K562 (cell line): ENCODE measurements around the gene KSR2. TPM values are rescaled to one million over a fixed set of nuclear protein-coding genes. Genes with fewer than 3 reads are reported as not detected.
A peak's percentile ranks its signal among the peaks of the same experiment; 100 is the strongest.

Source experiments
- ATAC-seq: fragments of 200-7000 bp; cut with Tn5 transposase; 3 replicates; pipeline ENCODE4 v1.9.1; 2020; ENCODE audit warnings: moderate library complexity
- BruUV-seq: library from RNA; stranded (reverse); fragments of 400-500 nt; replicated peaks from 2 replicates; lab custom pipeline; 2021; lab: Mats Ljungman, UMichigan
- CTCF ChIA-PET: fragments of 300-600 bp; formaldehyde crosslinking; extraction: SDS; loops from one replicate; lab custom pipeline; 2021; ENCODE audit warnings: low intra/inter-chr PET ratio; lab: Yijun Ruan, JAX
- POLR2A ChIA-PET: fragments of 300-600, 350-650 bp; sonication (Branson Sonifier 250); formaldehyde crosslinking; extraction: SDS; loops from one replicate; lab custom pipeline; 2021; ENCODE audit warnings: antibody characterized with exemption, inconsistent platforms; lab: Yijun Ruan, JAX
- DNase-seq, 4 experiments: peaks; one replicate each; pipeline versions ENCODE4 v3.0.0 to v3.0.0-alpha.2; 2011 to 2018; ENCODE audit warnings: low spot score in 3 of 4, mixed read lengths in 3 of 4; ENCODE audit errors: extremely low read depth in 1 of 4
- FAIRE-seq: peaks from 2 replicates; lab custom pipeline; 2011; peaks lifted over from hg19 to GRCh38; lab: Jason Lieb, UNC
- H2AFZ ChIP-seq: 2 replicates; pipeline ENCODE4 v1.6.0; 2011; ENCODE audit warnings: low read depth, low read length, control low read depth, inconsistent platforms
- H3K27ac ChIP-seq: fragments of 200-600 bp; 3 replicates; pipeline ENCODE4 v1.8.0; 2011; ENCODE audit warnings: low read depth, mild to moderate bottlenecking, control low read depth, inconsistent platforms, low read length, moderate library complexity, mixed read lengths; ENCODE audit errors: extremely low read depth
- H3K27me3 ChIP-seq, 2 experiments: fragments of 300-600 bp in 1 of 2; 2 replicates in 1 of 2; 3 replicates in 1 of 2; pipeline versions ENCODE4 v1.6.0 to v1.8.0; 2011; ENCODE audit warnings: inconsistent platforms in 2 of 2, low read length in 2 of 2, mild to moderate bottlenecking in 1 of 2, mixed read lengths in 1 of 2, moderate library complexity in 1 of 2; ENCODE audit not compliant: control insufficient read depth in 2 of 2, insufficient read depth in 2 of 2
- H3K36me3 ChIP-seq: fragments of 300-600 bp; 3 replicates; pipeline ENCODE4 v1.8.0; 2011; ENCODE audit warnings: mild to moderate bottlenecking, low read length, inconsistent platforms; ENCODE audit not compliant: control insufficient read depth, insufficient read depth
- H3K4me1 ChIP-seq, 2 experiments: fragments of 200-600 bp in 1 of 2; replicated peaks in 1 of 2; 2 replicates in 1 of 2; 3 replicates in 1 of 2; pipeline versions ENCODE4 v1.5.1 to v1.8.0; 2011; ENCODE audit warnings: inconsistent platforms in 2 of 2, low read length in 2 of 2, mild to moderate bottlenecking in 1 of 2, mixed read lengths in 1 of 2, moderate library complexity in 1 of 2; ENCODE audit not compliant: control insufficient read depth in 2 of 2, insufficient read depth in 2 of 2
- H3K4me2 ChIP-seq: 2 replicates; pipeline ENCODE4 v1.6.1; 2011; ENCODE audit warnings: low read length, control low read depth, inconsistent platforms, mixed read lengths; ENCODE audit not compliant: insufficient read depth
- H3K4me3 ChIP-seq: fragments of 200-600 bp; sonication (generic), shearing (Covaris generic); 2 replicates; pipeline ENCODE4 v1.5.1; 2016; ENCODE audit warnings: control low read depth, inconsistent platforms
- H3K79me2 ChIP-seq: fragments of 200-600 bp; 3 replicates; pipeline ENCODE4 v1.8.0; 2011; ENCODE audit warnings: low read length, inconsistent platforms; ENCODE audit not compliant: control insufficient read depth, insufficient read depth
- H3K9ac ChIP-seq, 2 experiments: 2 replicates each; pipeline versions ENCODE4 v1.6.0 to v1.6.1; 2011; ENCODE audit warnings: low read depth in 2 of 2, low read length in 2 of 2, control low read depth in 1 of 2, inconsistent platforms in 1 of 2, mild to moderate bottlenecking in 1 of 2, mixed read lengths in 1 of 2; ENCODE audit not compliant: insufficient read depth in 1 of 2
- H3K9me1 ChIP-seq: one replicate; pipeline ENCODE4 v1.6.0; 2011; ENCODE audit warnings: inconsistent platforms, mild to moderate bottlenecking, low read length, moderate library complexity; ENCODE audit not compliant: control insufficient read depth, insufficient read depth
- H3K9me3 ChIP-seq: replicated peaks from 2 replicates; pipeline ENCODE4 v1.5.1; 2011; ENCODE audit warnings: low read depth, low read length, inconsistent platforms; ENCODE audit not compliant: control insufficient read depth, insufficient read depth
- H4K20me1 ChIP-seq: replicated peaks from 2 replicates; pipeline ENCODE4 v1.6.1; 2011; ENCODE audit warnings: low read length, inconsistent platforms, mixed read lengths; ENCODE audit not compliant: control insufficient read depth, insufficient read depth
- CBX3 ChIP-seq, 2 experiments: IDR thresholded peaks; 1 replicate in 1 of 2; 2 replicates in 1 of 2; pipeline ENCODE4 v1.6.1; 2012; ENCODE audit warnings: inconsistent platforms in 2 of 2, low read length in 2 of 2, borderline replicate concordance in 1 of 2, control low read depth in 1 of 2
- FOXJ2 ChIP-seq: fragments of 200-800 bp; sonication (Bioruptor generic); IDR thresholded peaks from 2 replicates; pipeline ENCODE4 v1.6.1; 2016; ENCODE audit warnings: missing genetic modification characterization, missing compliant biosample characterization
- POLR2AphosphoS5 ChIP-seq: IDR thresholded peaks from 2 replicates; pipeline ENCODE4 v1.6.1; 2011; ENCODE audit warnings: mild to moderate bottlenecking, low read depth, low read length, moderate library complexity; ENCODE audit not compliant: control insufficient read depth, insufficient read depth
- WGBS: fragments of 100-300 bp; shearing (Covaris generic); methylation state at CpG from one replicate; pipeline ENCODE4 v1.1.6; 2016; ENCODE audit warnings: low coverage, mixed read lengths; ENCODE audit not compliant: insufficient coverage; ENCODE audit errors: missing lambda C conversion rate; 5-methylcytosine and 5-hydroxymethylcytosine counted together
- in situ Hi-C: fragments of 300-500 bp; cut with MboI; formaldehyde crosslinking; loops from 4 replicates; pipeline ENCODE4 v1.15.0; 2018; ENCODE audit warnings: inconsistent platforms, mixed read lengths
- intact Hi-C: fragments of 100-400 bp; cut with micrococcal nuclease; formaldehyde crosslinking; loops from 2 replicates; pipeline ENCODE4 v1.14.2; 2022
- polyA plus RNA-seq, 8 experiments: library from polyadenylated mRNA; depleted of rRNA in 4 of 8; stranded (reverse) in 5 of 8; unstranded in 3 of 8; fragments of >200 nt; fragmentation: Nextera tagmentation in 2 of 8; fragmentation: Illumina TruSeq in 1 of 8; extraction: Ambion mirVana in 2 of 8; extraction: Trizol in 1 of 8; gene quantifications; 2 replicates each; pipeline versions ENCODE4 v1.2.1 to v1.2.3, GENCODE V29; 2011 to 2014; ENCODE audit warnings: inconsistent platforms in 1 of 8, missing spikeins in 1 of 8
- total RNA-seq, 7 experiments: library from RNA; depleted of rRNA in 6 of 7; stranded (reverse); fragments of >200 nt in 6 of 7; fragmentation: Illumina TruSeq in 2 of 7; extraction: Trizol in 2 of 7; gene quantifications; 2 replicates each; pipeline versions ENCODE4 v1.2.1 to v1.2.3, GENCODE V29; 2011 to 2021; ENCODE audit warnings: low replicate concordance in 1 of 7
- TF ChIP-seq, protein P1 (sequence below), 3 experiments: IDR thresholded peaks in 2 of 3; conservative IDR thresholded peaks in 1 of 3; 2 replicates each; pipeline ENCODE4 v1.5.1; 2011 to 2012; ENCODE audit warnings: low read length in 3 of 3, mild to moderate bottlenecking in 3 of 3, control low read depth in 2 of 3, improper control_type of control experiment in 1 of 3, inconsistent platforms in 1 of 3, low read depth in 1 of 3, mixed read lengths in 1 of 3, moderate library complexity in 1 of 3; ENCODE audit not compliant: insufficient read depth in 2 of 3
- TF ChIP-seq, protein P2 (sequence below): fragments of 450-650 bp; conservative IDR thresholded peaks from 2 replicates; pipeline ENCODE4 v1.6.1; 2016; ENCODE audit warnings: missing genetic modification characterization, low read depth, mild to moderate bottlenecking, missing compliant biosample characterization, moderate library complexity
- TF ChIP-seq, protein P3 (sequence below): sonication (generic); formaldehyde crosslinking; IDR thresholded peaks from 2 replicates; pipeline ENCODE4 v1.9.0; 2022; ENCODE audit warnings: mild to moderate bottlenecking, missing genetic modification reagents
- TF ChIP-seq, protein P4 (sequence below): sonication (generic); formaldehyde crosslinking; IDR thresholded peaks from 2 replicates; pipeline ENCODE4 v1.5.0; 2020; ENCODE audit warnings: missing genetic modification reagents

Gene KSR2
- total and polyA plus RNA-seq, 9 of the 15 experiments (the other 6 are each of a cell fraction or from before 2014, with no cell fraction given), result not detected

DNA sequence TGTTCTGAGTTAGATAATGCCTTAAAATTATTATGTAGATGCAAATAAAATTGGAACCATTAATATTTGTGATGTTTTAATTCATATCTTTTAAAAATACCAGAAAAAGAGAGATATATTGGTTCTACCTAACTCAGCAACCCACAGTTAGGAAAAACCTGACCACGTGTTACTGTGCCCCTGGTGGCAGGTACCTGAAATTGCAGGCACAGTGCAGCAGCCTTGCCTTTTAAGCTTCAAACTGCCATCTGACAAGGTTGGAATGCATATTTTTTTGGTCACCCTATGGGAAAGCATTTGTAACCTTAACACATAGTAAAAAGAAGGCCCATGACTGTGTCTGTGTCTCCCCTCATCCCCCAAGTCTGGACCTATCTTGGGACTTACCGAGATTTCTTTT is 498.0 kb downstream of the KSR2 start:
- in situ Hi-C loops (no loop called here), intact Hi-C loops (loop anchor here (5.0 kb wide), 1 partner anchor 104 kb away; no protein-coding TSS in a partner anchor)
- ATAC-seq (no peak), DNase-seq (peak; percentile 11 to 54 (median 30)), FAIRE-seq (no peak)
- no peak overlapping the region for H3K4me3 ChIP-seq
- no peak overlapping the region for H3K4me2 ChIP-seq
- no peaks in the 10 kb centered on the region for H3K9me1 ChIP-seq
- ChIA-PET POLR2A (no interaction called here), CTCF (no interaction called here)
- peaks cover 0 to 10% of the 10 kb centered on the region in 2 experiments; a peak in 2 of 5 replicates for H3K27me3 ChIP-seq
- no peak overlapping the region for H3K27ac ChIP-seq
- H3K79me2 ChIP-seq, result no peaks in the 10 kb centered on the region
- no TSS peak for BruUV-seq
- TF ChIP-seq, protein P1, sequence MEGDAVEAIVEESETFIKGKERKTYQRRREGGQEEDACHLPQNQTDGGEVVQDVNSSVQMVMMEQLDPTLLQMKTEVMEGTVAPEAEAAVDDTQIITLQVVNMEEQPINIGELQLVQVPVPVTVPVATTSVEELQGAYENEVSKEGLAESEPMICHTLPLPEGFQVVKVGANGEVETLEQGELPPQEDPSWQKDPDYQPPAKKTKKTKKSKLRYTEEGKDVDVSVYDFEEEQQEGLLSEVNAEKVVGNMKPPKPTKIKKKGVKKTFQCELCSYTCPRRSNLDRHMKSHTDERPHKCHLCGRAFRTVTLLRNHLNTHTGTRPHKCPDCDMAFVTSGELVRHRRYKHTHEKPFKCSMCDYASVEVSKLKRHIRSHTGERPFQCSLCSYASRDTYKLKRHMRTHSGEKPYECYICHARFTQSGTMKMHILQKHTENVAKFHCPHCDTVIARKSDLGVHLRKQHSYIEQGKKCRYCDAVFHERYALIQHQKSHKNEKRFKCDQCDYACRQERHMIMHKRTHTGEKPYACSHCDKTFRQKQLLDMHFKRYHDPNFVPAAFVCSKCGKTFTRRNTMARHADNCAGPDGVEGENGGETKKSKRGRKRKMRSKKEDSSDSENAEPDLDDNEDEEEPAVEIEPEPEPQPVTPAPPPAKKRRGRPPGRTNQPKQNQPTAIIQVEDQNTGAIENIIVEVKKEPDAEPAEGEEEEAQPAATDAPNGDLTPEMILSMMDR (IDR thresholded peaks at IDR 0.05 in 2 of 3, conservative IDR thresholded peaks at IDR 0.05 in 1 of 3; ENCODE audit: insufficient read depth in 2 of 3, low read depth in 1 of 3, low read length in 3 of 3), result peak; percentile 46 to 76 (median 53)
- TF ChIP-seq FOXJ2, result no peak
- TF ChIP-seq, protein P2, sequence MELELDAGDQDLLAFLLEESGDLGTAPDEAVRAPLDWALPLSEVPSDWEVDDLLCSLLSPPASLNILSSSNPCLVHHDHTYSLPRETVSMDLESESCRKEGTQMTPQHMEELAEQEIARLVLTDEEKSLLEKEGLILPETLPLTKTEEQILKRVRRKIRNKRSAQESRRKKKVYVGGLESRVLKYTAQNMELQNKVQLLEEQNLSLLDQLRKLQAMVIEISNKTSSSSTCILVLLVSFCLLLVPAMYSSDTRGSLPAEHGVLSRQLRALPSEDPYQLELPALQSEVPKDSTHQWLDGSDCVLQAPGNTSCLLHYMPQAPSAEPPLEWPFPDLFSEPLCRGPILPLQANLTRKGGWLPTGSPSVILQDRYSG, result no peak
- 0 out of 3 replicates have a peak, but pooled peaks of 1 of the 2 experiments have one; percentile 47 for TF ChIP-seq CBX3 (IDR thresholded peaks at IDR 0.05; ENCODE audit: borderline replicate concordance in 1 of 2, low read length in 2 of 2)
- TF ChIP-seq, protein P3, sequence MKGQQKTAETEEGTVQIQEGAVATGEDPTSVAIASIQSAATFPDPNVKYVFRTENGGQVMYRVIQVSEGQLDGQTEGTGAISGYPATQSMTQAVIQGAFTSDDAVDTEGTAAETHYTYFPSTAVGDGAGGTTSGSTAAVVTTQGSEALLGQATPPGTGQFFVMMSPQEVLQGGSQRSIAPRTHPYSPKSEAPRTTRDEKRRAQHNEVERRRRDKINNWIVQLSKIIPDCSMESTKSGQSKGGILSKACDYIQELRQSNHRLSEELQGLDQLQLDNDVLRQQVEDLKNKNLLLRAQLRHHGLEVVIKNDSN (CRISPR knock-in tag), result peak; percentile 44
- no peak for TF ChIP-seq POLR2AphosphoS5
- TF ChIP-seq, protein P4, sequence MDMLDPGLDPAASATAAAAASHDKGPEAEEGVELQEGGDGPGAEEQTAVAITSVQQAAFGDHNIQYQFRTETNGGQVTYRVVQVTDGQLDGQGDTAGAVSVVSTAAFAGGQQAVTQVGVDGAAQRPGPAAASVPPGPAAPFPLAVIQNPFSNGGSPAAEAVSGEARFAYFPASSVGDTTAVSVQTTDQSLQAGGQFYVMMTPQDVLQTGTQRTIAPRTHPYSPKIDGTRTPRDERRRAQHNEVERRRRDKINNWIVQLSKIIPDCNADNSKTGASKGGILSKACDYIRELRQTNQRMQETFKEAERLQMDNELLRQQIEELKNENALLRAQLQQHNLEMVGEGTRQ (CRISPR knock-in tag), result peak; percentile 46
- H2AFZ ChIP-seq, result no peak overlapping the region
- no peak overlapping the region for H3K9ac ChIP-seq
- H3K4me1 ChIP-seq, result 0 out of 5 replicates have a peak, but pooled peaks cover 0 to 3% of the 10 kb centered on the region in 2 experiments
- no peaks in the 10 kb centered on the region for H4K20me1 ChIP-seq
- H3K36me3 ChIP-seq, result no peaks in the 10 kb centered on the region
- 0% methylated on average over 2 of the region's 2 CpGs for WGBS
- H3K9me3 ChIP-seq, result 0 out of 2 replicates have a peak, but pooled peaks cover 2% of the 10 kb centered on the region
